Left lobe of liver (tissue), 2 donors: Measurements from ENCODE around the gene CEACAM4. TPM values are rescaled to one million over a fixed set of nuclear protein-coding genes. Genes with fewer than 3 reads are reported as not detected.

Experiments used
- ATAC-seq: fragments of 200-7000 bp; cut with Tn5 transposase; one replicate; pipeline ENCODE4 v1.9.1; 2020; ENCODE audit warnings: mild to moderate bottlenecking, moderate library complexity
- DNase-seq: peaks from one replicate; pipeline ENCODE4 v3.0.0-alpha.2; 2020; ENCODE audit warnings: low spot score
- total RNA-seq: library from RNA; stranded (reverse); gene quantifications from one replicate; pipeline ENCODE4 v1.2.1, GENCODE V29; 2021
- donor health status: DM: no; HTN: no; CAD: no; lungs with moderate emphysema.
- donor health status: DM: no; HTN: yes; CAD: no.

The CEACAM4 gene
- total RNA-seq, 1 donor from 2014 or later, result 0.25 TPM

DNA sequence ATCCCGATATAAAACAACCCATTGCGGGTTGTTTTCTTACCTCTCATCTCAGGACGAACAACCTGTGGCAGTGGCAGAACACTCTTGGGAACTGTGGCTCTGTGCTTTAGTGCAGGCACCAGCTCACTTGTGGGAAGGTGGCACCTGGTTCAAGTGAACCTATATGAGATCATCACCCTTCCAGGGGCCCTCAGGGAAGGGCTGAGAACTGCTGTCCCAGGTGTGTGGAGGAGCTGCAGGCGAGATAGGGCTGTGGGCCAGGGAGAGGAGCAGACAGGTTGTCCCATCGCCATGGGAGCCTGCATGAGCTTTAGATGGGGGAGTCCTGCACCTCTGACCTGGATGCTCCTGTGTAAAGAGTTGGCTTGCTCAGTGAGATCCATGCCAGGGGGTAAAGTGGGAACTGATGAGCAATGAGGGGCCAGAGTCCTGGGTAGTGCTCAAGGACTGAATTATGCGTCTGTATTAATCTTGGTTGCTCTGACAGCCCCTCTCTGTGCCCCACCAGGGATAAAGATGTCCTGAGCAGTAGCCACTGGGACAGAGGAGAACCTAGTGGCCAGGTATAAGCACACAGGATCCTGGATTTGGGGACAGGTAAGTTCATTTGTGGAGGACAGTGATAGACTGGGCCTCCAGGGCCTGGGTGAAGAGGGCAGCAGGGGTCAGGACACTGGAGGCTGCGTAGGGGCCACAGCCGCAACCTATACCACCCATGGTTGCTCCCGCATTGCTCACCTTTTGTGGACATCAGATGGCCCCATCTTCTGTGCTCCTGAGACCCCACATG, 8.7 kb downstream of the CEACAM4 start:
- DNase-seq (no peak), ATAC-seq (no peak)

DNA sequence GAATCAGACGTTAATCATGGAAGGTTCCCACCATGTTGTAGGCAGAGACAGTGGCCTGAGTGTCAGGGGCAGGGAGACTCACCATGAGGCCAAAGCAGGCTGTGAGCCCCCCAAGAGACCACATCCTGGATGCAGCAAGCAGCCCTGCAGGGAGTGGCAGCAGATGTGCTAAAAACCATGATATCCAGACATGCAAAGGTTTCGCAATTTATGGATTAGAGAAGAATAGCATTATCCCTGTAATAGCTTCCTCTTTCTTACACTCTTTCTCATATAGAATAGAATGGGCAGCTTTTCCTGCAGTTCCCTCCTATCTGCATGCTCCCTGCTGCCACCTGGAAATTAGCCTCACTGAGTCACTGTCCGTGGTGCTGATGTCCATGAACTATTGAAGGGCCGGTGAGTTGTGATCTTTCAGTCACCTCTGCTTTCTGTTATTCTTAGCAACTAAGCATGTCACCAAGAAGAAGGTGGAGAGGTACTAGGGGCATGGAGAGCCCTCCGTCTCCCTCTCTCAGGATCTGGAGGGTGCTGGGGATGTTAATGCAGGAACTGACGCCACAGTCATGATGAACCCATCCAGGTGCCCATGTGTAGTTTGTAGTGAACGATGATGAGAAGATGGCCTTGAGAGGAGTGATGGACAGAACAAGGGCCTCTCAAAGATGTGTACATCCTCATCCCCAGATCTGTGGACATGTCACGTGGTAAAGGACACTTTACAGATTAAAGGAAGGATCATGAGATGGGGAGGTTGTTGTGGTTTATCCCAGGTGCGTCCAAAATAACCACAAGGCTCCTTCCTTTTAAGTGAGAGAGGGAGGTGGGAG, 9.9 kb downstream of the CEACAM4 start:
- ATAC-seq (peak; percentile 44), DNase-seq (no peak)

DNA sequence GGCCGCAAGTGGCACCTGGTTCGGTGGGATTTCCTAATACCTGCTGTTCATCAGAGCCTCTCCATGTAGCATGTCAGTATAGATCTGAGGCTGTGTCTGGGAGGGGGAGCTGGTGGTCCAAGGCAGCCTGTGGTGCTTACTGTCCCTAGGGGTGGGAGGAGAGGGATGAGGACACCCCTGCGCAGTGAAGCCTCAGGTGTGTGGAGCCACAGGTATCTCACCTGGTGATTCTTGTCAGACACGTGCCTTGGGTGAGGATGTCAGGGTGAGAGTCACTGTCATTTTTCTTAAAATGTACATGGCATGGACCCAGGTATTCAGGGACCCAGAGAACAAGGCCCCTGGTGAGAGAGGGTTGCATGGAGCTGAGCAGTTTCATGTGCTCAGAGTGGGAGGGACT, 11.7 kb downstream of the CEACAM4 start:
- ATAC-seq (no peak), DNase-seq (no peak)

DNA sequence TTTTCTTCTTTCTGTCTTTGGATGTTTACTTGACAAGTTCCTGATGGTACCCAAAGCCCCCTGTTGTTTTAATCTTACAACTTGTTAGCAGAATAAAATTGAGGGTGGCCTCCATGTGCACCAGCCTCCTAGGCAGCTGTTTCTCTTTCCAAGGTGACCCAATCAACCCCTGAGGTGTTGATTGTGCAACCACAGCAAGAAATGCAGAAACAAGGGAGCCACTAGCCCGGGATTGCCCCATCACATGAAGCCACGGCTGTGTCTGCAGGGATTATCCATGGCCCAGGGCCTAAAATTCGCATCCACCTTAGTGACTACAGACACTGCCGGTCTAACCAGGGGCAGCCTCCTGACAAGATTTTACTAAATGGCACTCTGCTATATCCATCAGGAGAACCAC, 14.4 kb downstream of the CEACAM4 start:
- DNase-seq (no peak), ATAC-seq (no peak)

DNA sequence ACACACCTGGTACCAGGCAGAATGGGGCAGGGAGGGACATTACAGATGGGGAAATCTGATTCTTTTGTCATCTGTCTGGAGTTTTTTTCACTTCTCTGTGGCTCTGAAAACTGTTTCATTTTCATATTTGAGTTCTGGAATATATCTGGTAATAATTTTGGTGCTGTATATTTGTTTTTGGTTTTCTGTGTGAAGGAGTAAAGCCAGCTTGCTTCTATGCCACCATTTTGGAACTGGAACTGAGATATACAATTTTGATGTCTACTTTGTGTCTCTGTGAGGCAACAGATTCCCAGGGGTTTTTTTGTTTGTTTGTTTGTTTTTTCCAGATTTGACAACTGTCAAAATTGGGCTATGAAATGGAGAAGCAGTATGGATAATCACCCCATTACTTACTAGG, 16.1 kb downstream of the CEACAM4 start:
- no peak for DNase-seq
- ATAC-seq, result no peak

DNA sequence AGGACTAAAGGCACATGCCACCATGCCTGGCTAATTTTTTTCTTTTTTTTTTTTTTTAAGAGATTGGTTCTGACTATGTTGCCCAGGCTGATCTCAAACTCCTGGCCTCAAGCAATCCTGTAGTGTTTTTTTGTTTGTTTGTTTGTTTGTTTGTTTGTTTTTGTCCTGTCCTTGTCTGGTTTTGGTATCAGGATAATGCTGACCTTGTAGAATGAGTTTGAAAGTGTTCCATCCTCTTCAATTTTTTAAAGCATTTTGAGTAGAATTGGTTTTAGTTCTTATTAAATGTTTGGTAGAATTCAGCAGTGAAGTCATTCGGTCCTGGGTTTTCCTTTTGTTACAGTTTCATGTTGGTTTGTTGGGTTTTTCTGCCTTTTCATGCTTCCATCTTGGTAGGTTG, 19.2 kb downstream of the CEACAM4 start:
- ATAC-seq, result no peak
- DNase-seq, result no peak

DNA sequence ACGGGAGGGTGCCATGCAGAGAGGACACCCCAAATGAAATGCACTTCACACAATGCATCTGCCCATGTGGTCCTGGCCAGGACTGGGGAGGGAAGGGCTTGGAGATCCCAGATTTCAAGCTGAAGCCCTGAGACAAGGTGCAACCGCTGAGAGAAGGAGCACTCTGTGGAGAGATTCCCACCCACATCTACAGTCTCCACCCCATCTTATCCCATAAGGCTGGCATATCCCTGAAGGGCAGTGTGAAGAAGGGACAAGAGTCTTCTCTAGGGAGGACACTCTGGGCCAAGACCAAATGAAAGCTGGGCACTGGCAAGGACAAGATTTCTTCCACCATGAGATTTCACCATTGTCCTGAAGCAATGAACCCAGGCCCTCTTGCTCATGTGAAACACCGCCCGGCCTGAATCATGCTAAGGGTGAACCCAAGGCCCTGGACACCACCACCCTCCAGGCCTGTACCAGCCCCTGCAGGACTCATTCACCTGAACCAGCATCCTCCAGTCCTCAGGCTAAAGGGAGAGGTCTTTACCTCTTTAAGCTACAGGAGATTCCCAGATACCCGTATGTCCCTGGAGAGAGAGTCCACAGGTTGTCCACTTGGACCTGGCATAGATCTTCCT, 20.5 kb downstream of the CEACAM4 start:
- ATAC-seq (no peak), DNase-seq (peak; percentile 30)

DNA sequence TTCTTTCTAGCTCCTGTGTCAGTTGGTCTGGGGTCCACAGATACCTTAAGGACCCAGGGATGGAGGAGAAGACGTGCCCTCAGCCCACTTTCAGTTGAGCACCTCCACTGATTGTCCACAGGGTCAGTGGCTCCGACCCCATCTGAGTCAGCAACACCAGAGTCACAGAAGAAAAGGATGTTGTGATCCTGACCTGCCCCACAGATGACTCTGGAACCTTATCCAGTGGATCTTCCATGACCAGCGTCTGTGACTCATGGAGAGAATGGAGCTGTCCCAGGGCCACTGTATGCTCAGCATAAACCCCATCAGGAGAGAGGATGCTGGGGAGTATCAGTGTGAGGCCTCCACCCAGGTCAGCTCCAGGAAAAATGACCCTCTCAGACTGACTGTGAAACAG, 22.0 kb downstream of the CEACAM4 start:
- no peak for ATAC-seq
- peak; percentile 18 for DNase-seq

DNA sequence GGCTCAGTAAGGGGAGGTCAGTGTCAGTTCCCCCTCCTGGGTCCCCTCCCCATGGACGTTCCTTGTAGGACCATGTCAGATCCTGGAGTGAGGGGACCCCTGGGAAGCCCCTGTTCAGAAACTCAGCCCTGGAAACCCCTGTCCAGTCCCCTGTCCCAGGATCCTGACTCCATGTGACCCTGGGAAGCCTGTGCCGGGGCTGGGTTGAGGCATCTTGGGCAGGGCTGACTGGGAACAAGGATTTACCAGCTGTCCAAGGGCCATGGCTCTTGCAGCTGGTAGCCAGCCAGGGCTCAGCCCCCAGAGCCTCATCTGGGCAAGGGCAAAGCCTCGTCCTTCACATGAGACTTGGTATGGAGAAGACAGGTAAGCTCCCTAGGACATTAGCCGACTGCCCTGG, 25.1 kb downstream of the CEACAM4 start:
- no peak for ATAC-seq
- DNase-seq, result peak; percentile 33

DNA sequence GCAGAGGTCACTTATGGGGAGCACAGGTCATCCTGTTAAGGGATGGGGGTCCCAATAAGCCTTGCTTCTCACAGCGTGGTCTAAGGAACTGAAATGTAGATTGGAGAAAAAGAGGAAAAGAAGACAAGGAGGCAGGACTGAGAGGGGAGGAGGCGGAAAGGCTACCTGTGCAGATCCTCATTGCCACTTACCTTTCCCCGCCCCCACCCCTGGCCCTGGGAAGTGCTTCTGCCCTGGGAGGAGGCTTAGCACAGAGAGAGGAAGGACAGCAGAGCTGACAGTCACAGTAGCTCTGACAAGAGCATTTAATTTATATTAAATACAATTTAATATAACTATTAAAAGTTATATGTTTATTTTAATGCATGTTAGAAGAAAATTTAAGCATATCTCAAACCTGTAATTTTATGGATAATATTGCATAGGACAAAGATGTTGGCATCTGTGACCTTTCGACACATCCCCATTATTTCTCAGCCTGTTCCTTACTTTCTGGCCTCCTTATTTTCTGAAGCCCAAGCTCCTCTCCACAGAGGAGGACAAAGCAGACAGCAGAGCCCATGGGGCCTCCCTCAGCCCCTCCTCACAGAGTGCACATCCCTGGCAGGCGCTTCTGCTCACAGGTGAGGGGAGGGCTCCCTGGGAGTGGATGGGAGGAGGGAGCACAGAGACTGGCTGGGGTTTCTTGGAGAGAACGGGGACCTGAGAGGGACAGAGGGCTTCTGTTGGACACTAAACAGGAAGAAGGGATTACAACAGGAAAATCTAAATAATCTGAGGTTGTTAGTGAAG, 27.5 kb downstream of the CEACAM4 start:
- peak; percentile 7 for DNase-seq
- ATAC-seq, result no peak

DNA sequence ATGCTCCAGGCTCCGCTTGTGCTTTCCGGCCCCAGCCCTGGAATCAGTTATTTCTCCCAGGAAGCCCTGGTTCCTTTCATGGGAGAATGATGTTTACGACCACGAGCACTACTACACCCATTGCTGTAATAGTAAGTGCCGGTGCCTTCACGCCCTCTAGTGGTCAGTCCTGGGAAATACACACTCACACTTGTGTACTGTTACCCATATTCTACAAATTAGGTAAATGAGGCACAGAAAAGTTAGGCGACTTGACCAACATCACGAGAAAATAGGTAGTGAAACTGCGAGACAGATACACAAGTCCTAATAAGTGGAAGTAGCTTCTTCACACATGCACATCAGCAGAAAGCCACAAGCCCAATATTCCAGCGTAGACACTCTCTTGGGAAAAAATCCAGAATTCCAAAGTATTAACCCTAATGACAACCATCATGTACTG, 29.3 kb downstream of the CEACAM4 start:
- peak; percentile 63 for DNase-seq
- peak; percentile 88 for ATAC-seq

DNA sequence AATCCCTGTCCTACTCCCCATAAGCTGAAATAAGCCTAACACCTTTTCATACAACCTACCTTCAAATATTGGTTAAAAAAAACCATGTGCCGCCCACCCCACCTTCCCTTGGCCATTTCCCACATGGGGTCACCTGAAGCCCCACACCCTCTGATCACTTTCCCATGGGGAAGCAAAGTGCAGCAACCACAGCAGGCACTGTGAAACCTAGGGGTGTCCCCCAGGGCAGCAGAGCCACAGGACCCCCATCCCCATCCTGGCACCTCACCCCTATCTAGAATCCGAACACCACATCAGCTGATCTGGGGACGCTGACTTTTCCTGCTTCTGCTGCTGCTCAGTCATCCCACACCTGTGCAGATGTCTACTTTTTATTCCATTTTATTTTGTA, 31.0 kb downstream of the CEACAM4 start:
- DNase-seq (peak; percentile 33), ATAC-seq (no peak)

DNA sequence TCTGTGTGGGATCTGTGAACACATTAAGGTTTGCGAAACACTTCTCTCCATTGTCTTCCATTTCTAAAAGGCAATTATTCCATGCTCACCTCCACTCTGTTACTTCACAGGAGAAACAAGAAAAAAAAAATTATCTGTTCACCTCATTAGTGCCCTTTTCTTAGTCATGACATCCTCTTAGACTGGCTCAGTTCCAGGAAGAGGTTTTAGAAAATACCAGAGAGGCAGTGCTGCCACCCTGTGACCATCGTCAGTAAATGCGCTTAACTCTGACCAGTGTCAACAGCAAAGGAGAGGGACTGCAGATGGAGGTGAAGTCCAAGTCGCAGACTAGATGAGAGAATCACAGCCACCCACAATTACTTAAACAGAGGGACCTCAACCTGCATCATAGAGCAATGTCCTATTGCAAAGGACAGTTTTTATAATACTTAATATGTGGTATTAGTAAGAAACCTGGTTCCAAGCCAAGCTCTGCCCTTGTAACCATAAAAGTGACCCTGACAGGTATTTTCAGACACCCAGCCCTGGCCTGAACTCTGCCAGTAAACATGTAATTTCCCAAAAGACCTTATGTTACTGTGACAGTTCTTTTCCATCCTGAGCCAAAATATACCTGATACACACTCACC, 31.5 kb downstream of the CEACAM4 start:
- peak; percentile 93 for ATAC-seq

DNA sequence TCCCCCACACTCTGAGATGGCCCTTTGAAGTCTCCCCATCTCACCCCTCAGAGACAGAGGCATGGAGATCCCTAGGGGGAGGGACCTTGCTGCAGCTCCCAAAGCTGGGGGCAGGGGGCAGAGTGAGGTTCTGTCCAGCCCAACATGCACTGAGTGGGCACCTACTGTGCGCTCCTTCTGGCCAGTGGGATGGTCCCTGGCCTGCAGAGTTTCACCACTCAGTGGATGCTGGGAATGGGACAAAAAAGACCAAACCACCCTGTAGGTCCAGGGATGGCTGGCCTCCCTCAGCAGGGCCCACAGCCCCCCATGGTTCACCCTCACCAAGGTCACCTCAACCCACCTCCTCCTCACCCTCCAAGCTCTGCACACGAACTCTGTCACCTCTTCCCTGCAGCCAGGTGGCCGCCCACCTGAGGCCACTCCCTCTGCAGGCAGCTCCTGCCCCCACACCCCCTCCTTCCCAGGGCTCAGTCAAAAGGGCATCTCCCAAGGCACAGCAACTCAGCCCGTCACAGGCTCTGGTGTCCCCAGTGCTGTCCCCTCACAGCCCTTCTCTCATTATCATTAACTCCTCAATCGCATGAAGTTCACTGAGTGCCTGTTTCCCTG, 34.8 kb downstream of the CEACAM4 start:
- ATAC-seq, result no peak
- DNase-seq, result peak; percentile 40

More for the DNA sequence above, 31.5 kb downstream of the CEACAM4 start:
- peak; percentile 55 for DNase-seq

DNA sequence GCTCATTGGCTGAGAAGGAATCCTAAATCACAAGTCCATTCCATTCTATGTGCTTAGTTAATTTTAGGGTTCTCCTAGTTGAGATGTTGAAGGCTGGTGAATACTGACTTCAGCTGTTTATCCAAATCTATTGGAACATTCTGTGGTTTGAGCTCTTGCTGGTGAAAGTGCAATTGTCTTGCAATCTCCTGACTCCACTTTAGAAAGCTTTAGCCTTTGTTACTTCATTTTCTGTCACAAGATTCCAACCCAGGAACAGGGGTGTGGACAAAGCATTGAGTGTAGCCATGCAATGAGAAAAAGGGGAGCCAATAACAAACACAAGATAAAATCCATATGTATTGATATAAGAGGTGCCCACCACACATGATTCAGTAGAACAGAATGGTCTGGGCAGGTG, 35.9 kb downstream of the CEACAM4 start:
- no peak for DNase-seq
- no peak for ATAC-seq

DNA sequence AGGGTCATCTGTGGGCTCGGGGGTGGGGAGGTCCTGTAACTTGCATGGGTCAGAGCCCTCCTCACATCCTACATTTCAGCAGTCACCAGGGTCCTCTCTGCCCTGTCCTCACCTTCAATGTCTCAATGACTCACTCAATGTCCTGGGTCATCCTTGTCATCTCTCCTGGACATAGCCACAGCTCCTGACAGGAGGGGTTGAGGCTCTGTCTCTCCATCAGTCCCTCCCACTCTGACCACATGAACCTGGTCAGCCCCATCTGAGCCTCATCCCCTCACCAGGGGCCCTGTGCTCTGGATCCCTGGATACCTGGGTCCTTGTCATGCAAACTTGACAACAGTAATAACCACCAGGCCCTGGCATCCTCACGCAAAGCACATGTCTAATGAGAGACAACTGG, 37.5 kb downstream of the CEACAM4 start:
- no peak for ATAC-seq
- no peak for DNase-seq

DNA sequence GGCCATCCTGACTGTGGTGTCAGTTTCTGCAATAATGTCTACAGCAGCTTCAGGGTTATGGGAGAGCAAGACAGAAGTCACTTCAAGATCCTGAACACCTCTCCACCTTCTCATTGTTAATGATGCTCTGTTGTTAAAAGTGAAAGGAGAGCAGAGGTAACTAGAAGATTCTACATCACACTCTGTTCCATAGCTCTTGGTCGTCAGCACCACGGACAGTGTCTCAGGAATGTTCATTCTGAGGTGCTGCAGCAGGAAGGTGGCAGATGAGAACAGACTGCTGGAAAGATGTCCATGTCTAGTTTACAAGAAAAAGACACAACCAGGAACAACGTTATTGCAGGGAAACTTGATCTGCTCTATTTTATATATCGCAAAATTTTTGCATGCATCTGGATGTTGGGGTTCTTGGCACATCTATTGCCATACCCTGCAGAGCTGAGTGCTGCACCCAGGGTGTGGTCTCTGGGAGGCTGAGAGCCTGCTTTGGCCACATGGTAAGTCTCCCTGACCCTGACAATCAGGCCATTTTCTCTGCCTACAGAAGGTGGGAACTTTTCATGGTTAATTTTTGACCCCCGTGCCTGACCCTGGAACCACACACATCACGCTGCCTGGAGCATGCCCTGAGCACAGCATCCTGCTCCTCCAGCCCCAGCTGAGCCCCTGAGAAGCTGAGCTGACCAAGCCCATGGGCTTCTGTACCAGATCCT, 38.2 kb downstream of the CEACAM4 start:
- no peak for DNase-seq

DNA sequence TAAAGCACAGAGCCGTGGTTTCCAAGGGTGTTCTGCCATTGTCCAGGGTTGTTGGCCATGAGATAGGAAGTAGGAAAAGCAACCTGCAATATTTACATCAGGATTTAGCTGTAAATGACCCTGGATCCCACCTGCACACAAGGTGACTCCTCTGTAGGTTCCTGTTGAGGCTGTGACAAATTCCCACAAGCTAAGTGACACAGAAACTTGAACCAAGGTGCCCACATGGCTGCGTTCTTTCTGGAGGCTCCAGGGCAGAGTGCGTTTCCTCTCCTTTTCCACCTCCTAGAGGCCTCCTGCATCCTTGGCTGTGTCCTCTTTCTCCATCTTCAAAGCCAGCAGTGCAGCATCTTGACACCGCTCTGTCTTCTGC, 39.0 kb downstream of the CEACAM4 start:
- no peak for DNase-seq

More for the DNA sequence above, 38.2 kb downstream of the CEACAM4 start:
- peak; percentile 56 for ATAC-seq

DNA sequence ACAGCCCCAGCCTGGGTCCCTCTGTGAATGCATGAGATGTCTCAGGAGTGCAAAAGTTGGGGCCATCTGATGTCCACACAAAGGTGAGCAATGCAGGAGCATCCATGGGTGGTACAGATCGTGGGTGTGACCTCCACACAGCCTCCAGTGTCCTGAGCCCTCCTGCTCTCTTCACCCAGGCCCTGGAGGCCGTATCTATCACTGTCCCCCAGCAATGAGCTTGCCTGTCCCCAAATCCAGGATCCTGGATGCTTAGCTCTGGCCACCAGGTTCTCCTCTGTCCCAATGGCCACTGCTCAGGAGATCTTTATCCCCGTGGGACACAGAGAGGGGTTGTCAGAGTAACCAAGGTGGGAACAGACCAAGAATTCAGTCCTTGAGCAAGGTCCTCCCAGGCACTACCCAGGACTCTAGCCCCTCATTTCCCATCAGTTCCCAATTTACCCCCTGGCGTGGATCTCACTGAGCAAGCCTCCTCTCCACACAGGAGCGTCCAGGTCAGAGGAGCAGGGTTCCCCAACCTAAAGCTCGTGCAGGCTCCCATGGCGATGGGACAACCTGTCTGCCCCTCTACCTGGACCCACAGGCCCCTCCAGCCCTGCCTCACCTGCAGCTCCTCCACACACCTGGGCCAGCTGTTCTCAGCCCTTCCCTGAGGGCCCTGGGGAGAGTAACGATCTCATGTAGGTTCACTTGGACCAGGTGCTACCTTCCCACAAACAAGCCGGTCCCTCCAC, 39.6 kb downstream of the CEACAM4 start:
- no peak for ATAC-seq
- no peak for DNase-seq

More for the DNA sequence above, 39.0 kb downstream of the CEACAM4 start:
- no peak for ATAC-seq
